ENCODE measurements around the gene SERTAD4. TPM values are rescaled to one million over a fixed set of nuclear protein-coding genes. Genes with fewer than 3 reads are reported as not detected.

SERTAD4 gene
- total and polyA plus RNA-seq, 4 donors: under 0.01 to 0.02 (median under 0.01) TPM; not detected in 1

GRCh38 chr1:210291081-210291764, 58.6 kb downstream of the SERTAD4 start:
- H3K9me3 ChIP-seq (ENCODE audit: control insufficient read depth in 4 of 4, low read length in 3 of 4): no peaks in the 10 kb centered on the region
- no peak for TF ChIP-seq ZBTB33 (IDR thresholded peaks at IDR 0.05)
- TF ChIP-seq ATF3 (IDR thresholded peaks at IDR 0.05): no peak
- no peak for TF ChIP-seq NR2F2 (IDR thresholded peaks at IDR 0.05)
- no peak for TF ChIP-seq YY1 (IDR thresholded peaks at IDR 0.05)
- no peak for TF ChIP-seq JUND (IDR thresholded peaks at IDR 0.05)
- no peak for TF ChIP-seq FOXA1 (IDR thresholded peaks at IDR 0.05)
- no peak for TF ChIP-seq TAF1 (conservative IDR thresholded peaks at IDR 0.05)
- no peak for TF ChIP-seq HNF4A (conservative IDR thresholded peaks at IDR 0.05)
- TF ChIP-seq MAX (IDR thresholded peaks at IDR 0.05): no peak
- no peak for TF ChIP-seq SP1 (IDR thresholded peaks at IDR 0.05)
- H3K9ac ChIP-seq (ENCODE audit: low read depth in 1 of 2, low read length in 2 of 2): no peak overlapping the region
- H3K36me3 ChIP-seq (ENCODE audit: control insufficient read depth in 4 of 4, insufficient read depth in 3 of 4, low read depth in 1 of 4, low read length in 3 of 4): no peaks in the 10 kb centered on the region
- DNase-seq (ENCODE audit: low spot score): no peak
- H3K27me3 ChIP-seq (ENCODE audit: control insufficient read depth in 4 of 4, insufficient read depth in 4 of 4, low read length in 3 of 4): peaks cover 0 to 12% (median 1%) of the 10 kb centered on the region in 4 donors
- WGBS: 47% methylated on average over 8 of the region's 8 CpGs
- no peak overlapping the region for H3K27ac ChIP-seq (ENCODE audit: low read depth in 1 of 2, low read length in 2 of 2)
- no peak overlapping the region for H3K4me3 ChIP-seq (ENCODE audit: low read depth in 1 of 3, low read length in 3 of 3)
- peaks cover 3 to 8% (median 6%) of the 10 kb centered on the region in 4 donors for H3K4me1 ChIP-seq (ENCODE audit: control insufficient read depth in 4 of 4, insufficient read depth in 4 of 4, low read length in 3 of 4)

- no peak for DNase-seq (ENCODE audit: low spot score)
- no peak for TF ChIP-seq RAD21 (IDR thresholded peaks at IDR 0.05)
- no peak overlapping the region for H3K27ac ChIP-seq (ENCODE audit: low read depth in 1 of 2, low read length in 2 of 2)
- no peaks in the 10 kb centered on the region for H3K36me3 ChIP-seq (ENCODE audit: control insufficient read depth in 4 of 4, insufficient read depth in 3 of 4, low read depth in 1 of 4, low read length in 3 of 4)
- peak overlapping the region in 1 of 3 donors; percentile 43 for H3K4me3 ChIP-seq (ENCODE audit: low read depth in 1 of 3, low read length in 3 of 3)
- no peak overlapping the region for H3K9ac ChIP-seq (ENCODE audit: low read depth in 1 of 2, low read length in 2 of 2)
- H3K27me3 ChIP-seq (ENCODE audit: control insufficient read depth in 4 of 4, insufficient read depth in 4 of 4, low read length in 3 of 4): peaks cover 0 to 12% (median 1%) of the 10 kb centered on the region in 4 donors
- peaks cover 3 to 8% (median 6%) of the 10 kb centered on the region in 4 donors for H3K4me1 ChIP-seq (ENCODE audit: control insufficient read depth in 4 of 4, insufficient read depth in 4 of 4, low read length in 3 of 4)
- WGBS: 39% methylated on average over 9 of the region's 9 CpGs
- no peaks in the 10 kb centered on the region for H3K9me3 ChIP-seq (ENCODE audit: control insufficient read depth in 4 of 4, low read length in 3 of 4)
These were observed 59.2 kb downstream of the SERTAD4 start for GRCh38 chr1:210291786-210292230.

GRCh38 chr1:210292231-210292871, 59.8 kb downstream of the SERTAD4 start:
- Histone ChIP-seq H3K27ac (ENCODE audit: low read depth in 1 of 2, low read length in 2 of 2) (no peak overlapping the region), H3K9me3 (ENCODE audit: control insufficient read depth in 4 of 4, low read length in 3 of 4) (no peaks in the 10 kb centered on the region), H3K4me3 (ENCODE audit: low read depth in 1 of 3, low read length in 3 of 3) (peak overlapping the region in 2 of 3 donors; percentile 27 to 43), H3K36me3 (ENCODE audit: control insufficient read depth in 4 of 4, insufficient read depth in 3 of 4, low read depth in 1 of 4, low read length in 3 of 4) (no peaks in the 10 kb centered on the region), H3K27me3 (ENCODE audit: control insufficient read depth in 4 of 4, insufficient read depth in 4 of 4, low read length in 3 of 4) (peaks cover 0 to 12% (median 1%) of the 10 kb centered on the region in 4 donors), H3K4me1 (ENCODE audit: control insufficient read depth in 4 of 4, insufficient read depth in 4 of 4, low read length in 3 of 4) (peaks cover 3 to 8% (median 6%) of the 10 kb centered on the region in 4 donors), H3K9ac (ENCODE audit: low read depth in 1 of 2, low read length in 2 of 2) (no peak overlapping the region)
- 4% methylated on average over 56 of the region's 56 CpGs for WGBS
- DNase-seq (ENCODE audit: low spot score): no peak
- no peak for TF ChIP-seq FOXA2 (IDR thresholded peaks at IDR 0.05)
- TF ChIP-seq ATF3 (IDR thresholded peaks at IDR 0.05): no peak
- TF ChIP-seq NR2F2 (IDR thresholded peaks at IDR 0.05): no peak
- TF ChIP-seq YY1 (IDR thresholded peaks at IDR 0.05): no peak
- no peak for TF ChIP-seq REST (IDR thresholded peaks at IDR 0.05)
- TF ChIP-seq SP1 (IDR thresholded peaks at IDR 0.05): no peak
- TF ChIP-seq TAF1 (conservative IDR thresholded peaks at IDR 0.05): no peak
- TF ChIP-seq GABPA (IDR thresholded peaks at IDR 0.05 in 1 of 2, conservative IDR thresholded peaks at IDR 0.05 in 1 of 2): no peak
- no peak for TF ChIP-seq HNF4G (IDR thresholded peaks at IDR 0.05)
- no peak for TF ChIP-seq RXRA (IDR thresholded peaks at IDR 0.05)
- no peak for TF ChIP-seq ZBTB33 (IDR thresholded peaks at IDR 0.05)
- TF ChIP-seq RAD21 (IDR thresholded peaks at IDR 0.05): no peak
